Measurements from ENCODE around the gene INSYN2A.

The INSYN2A gene

DNA sequence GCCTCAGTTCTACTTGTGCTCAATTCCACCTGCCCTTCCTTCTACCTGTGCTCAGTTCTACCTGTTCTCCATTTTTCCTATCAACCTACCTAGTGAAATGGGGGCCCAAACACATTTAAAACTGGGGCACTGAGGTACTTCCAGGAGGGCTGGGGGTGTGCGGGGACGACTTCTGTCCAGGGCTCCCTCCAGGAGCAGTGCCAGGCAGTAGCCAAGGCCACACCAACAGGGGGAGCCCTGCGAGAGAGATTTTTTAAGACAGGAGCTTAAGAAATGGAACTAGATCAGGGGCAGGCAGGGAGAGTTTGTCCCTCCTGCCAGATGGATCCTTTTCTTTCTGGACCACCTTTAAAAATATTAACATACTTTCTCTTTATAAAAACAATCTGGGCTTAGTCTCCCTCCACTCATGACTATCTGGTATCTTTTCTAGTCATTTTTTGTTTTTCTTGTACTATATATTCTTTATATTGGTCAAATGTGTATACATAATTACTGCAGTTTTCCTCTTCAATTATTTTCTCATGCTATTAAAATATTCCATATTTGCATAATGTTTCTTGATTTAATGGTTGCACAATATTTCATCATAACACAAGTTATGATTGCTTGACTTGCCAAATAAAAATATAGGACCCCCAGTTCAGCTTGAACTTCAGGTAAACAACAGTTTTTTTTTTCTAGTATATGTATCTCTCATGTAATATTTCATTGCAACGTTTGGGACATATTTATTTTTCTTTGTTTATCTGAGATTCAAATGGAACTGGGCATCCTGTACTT lies 47.3 kb upstream of the INSYN2A start:
- TF ChIP-seq ZFP3 (CRISPR knock-in tag; IDR thresholded peaks at IDR 0.05) (no peak), OSR1 (CRISPR knock-in tag; IDR thresholded peaks at IDR 0.05) (no peak), GLIS3 (CRISPR knock-in tag; IDR thresholded peaks at IDR 0.05) (no peak), SNAI2 (CRISPR knock-in tag; IDR thresholded peaks at IDR 0.05) (no peak), PPARA (CRISPR knock-in tag; IDR thresholded peaks at IDR 0.05; ENCODE audit: borderline replicate concordance) (no peak), RARB (CRISPR knock-in tag; IDR thresholded peaks at IDR 0.05) (no peak), ZNF8 (CRISPR knock-in tag; IDR thresholded peaks at IDR 0.05) (no peak), ZNF70 (CRISPR knock-in tag; IDR thresholded peaks at IDR 0.05) (no peak), ZC3H10 (CRISPR knock-in tag; IDR thresholded peaks at IDR 0.05) (no peak), BACH2 (CRISPR knock-in tag; IDR thresholded peaks at IDR 0.05; ENCODE audit: borderline replicate concordance) (no peak), ZNF565 (CRISPR knock-in tag; conservative IDR thresholded peaks at IDR 0.05; ENCODE audit: low read depth) (no peak)
- TF ChIP-seq, protein P1, sequence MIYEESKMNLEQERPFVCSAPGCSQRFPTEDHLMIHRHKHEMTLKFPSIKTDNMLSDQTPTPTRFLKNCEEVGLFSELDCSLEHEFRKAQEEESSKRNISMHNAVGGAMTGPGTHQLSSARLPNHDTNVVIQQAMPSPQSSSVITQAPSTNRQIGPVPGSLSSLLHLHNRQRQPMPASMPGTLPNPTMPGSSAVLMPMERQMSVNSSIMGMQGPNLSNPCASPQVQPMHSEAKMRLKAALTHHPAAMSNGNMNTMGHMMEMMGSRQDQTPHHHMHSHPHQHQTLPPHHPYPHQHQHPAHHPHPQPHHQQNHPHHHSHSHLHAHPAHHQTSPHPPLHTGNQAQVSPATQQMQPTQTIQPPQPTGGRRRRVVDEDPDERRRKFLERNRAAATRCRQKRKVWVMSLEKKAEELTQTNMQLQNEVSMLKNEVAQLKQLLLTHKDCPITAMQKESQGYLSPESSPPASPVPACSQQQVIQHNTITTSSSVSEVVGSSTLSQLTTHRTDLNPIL (CRISPR knock-in tag; IDR thresholded peaks at IDR 0.05; ENCODE audit: low read depth) = no peak
- TF ChIP-seq, protein P2, sequence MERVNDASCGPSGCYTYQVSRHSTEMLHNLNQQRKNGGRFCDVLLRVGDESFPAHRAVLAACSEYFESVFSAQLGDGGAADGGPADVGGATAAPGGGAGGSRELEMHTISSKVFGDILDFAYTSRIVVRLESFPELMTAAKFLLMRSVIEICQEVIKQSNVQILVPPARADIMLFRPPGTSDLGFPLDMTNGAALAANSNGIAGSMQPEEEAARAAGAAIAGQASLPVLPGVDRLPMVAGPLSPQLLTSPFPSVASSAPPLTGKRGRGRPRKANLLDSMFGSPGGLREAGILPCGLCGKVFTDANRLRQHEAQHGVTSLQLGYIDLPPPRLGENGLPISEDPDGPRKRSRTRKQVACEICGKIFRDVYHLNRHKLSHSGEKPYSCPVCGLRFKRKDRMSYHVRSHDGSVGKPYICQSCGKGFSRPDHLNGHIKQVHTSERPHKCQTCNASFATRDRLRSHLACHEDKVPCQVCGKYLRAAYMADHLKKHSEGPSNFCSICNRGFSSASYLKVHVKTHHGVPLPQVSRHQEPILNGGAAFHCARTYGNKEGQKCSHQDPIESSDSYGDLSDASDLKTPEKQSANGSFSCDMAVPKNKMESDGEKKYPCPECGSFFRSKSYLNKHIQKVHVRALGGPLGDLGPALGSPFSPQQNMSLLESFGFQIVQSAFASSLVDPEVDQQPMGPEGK (CRISPR knock-in tag; IDR thresholded peaks at IDR 0.05; ENCODE audit: borderline replicate concordance) = no peak
- TF ChIP-seq, protein P3, sequence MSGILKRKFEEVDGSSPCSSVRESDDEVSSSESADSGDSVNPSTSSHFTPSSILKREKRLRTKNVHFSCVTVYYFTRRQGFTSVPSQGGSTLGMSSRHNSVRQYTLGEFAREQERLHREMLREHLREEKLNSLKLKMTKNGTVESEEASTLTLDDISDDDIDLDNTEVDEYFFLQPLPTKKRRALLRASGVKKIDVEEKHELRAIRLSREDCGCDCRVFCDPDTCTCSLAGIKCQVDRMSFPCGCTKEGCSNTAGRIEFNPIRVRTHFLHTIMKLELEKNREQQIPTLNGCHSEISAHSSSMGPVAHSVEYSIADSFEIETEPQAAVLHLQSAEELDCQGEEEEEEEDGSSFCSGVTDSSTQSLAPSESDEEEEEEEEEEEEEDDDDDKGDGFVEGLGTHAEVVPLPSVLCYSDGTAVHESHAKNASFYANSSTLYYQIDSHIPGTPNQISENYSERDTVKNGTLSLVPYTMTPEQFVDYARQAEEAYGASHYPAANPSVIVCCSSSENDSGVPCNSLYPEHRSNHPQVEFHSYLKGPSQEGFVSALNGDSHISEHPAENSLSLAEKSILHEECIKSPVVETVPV (CRISPR knock-in tag; IDR thresholded peaks at IDR 0.05) = no peak
- peak; percentile 90 for ATAC-seq

GRCh38 chr10:127242914-127243313 lies 46.5 kb upstream of the INSYN2A start:
- TF ChIP-seq, protein P4, sequence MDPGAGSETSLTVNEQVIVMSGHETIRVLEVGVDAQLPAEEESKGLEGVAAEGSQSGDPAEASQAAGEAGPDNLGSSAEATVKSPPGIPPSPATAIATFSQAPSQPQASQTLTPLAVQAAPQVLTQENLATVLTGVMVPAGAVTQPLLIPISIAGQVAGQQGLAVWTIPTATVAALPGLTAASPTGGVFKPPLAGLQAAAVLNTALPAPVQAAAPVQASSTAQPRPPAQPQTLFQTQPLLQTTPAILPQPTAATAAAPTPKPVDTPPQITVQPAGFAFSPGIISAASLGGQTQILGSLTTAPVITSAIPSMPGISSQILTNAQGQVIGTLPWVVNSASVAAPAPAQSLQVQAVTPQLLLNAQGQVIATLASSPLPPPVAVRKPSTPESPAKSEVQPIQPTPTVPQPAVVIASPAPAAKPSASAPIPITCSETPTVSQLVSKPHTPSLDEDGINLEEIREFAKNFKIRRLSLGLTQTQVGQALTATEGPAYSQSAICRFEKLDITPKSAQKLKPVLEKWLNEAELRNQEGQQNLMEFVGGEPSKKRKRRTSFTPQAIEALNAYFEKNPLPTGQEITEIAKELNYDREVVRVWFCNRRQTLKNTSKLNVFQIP (CRISPR knock-in tag; IDR thresholded peaks at IDR 0.05; ENCODE audit: borderline replicate concordance, low read depth) = no peak
- TF ChIP-seq ZNF565 (CRISPR knock-in tag; conservative IDR thresholded peaks at IDR 0.05; ENCODE audit: low read depth) = no peak
- TF ChIP-seq, protein P2 (CRISPR knock-in tag; IDR thresholded peaks at IDR 0.05; ENCODE audit: borderline replicate concordance) = no peak
- TF ChIP-seq ISL1 (CRISPR knock-in tag; IDR thresholded peaks at IDR 0.05) = no peak
- TF ChIP-seq ZNF70 (CRISPR knock-in tag; IDR thresholded peaks at IDR 0.05) = no peak
- TF ChIP-seq, protein P1 (CRISPR knock-in tag; IDR thresholded peaks at IDR 0.05; ENCODE audit: low read depth) = no peak
- TF ChIP-seq TCF4 (CRISPR knock-in tag; IDR thresholded peaks at IDR 0.05; ENCODE audit: borderline replicate concordance) = no peak
- no peak for TF ChIP-seq TSHZ2 (CRISPR knock-in tag; IDR thresholded peaks at IDR 0.05)
- TF ChIP-seq ZFP30 (CRISPR knock-in tag; IDR thresholded peaks at IDR 0.05) = no peak
- TF ChIP-seq BACH2 (CRISPR knock-in tag; IDR thresholded peaks at IDR 0.05; ENCODE audit: borderline replicate concordance) = no peak
- no peak for TF ChIP-seq ZC3H10 (CRISPR knock-in tag; IDR thresholded peaks at IDR 0.05)
- TF ChIP-seq ESRRG (CRISPR knock-in tag; IDR thresholded peaks at IDR 0.05) = no peak
- no peak for TF ChIP-seq SNAI2 (CRISPR knock-in tag; IDR thresholded peaks at IDR 0.05)
- no peak for TF ChIP-seq RARB (CRISPR knock-in tag; IDR thresholded peaks at IDR 0.05)
- TF ChIP-seq, protein P3 (CRISPR knock-in tag; IDR thresholded peaks at IDR 0.05) = no peak
- no peak for TF ChIP-seq CSDC2 (CRISPR knock-in tag; IDR thresholded peaks at IDR 0.05)
- TF ChIP-seq PPARA (CRISPR knock-in tag; IDR thresholded peaks at IDR 0.05; ENCODE audit: borderline replicate concordance) = no peak
- TF ChIP-seq ZNF8 (CRISPR knock-in tag; IDR thresholded peaks at IDR 0.05) = no peak
- no peak for ATAC-seq
